Chondrocyte (in vitro differentiated cells): ENCODE data around the gene PTPN3. TPM values are rescaled to one million over a fixed set of nuclear protein-coding genes. Genes with fewer than 3 reads are reported as not detected.
"Not testable (repeated sequence)": the region's sequence is repeated elsewhere in the genome, so short reads cannot be mapped to it uniquely, and the experiment has no call there.

ENCODE experiments used
- DNase-seq: peaks from one replicate; pipeline ENCODE4 v3.0.0; 2021; ENCODE audit warnings: mixed read lengths, low spot score
- H3K27ac Mint-ChIP-seq: one replicate; pipeline ENCODE4 v1.8.0; 2021; ENCODE audit warnings: mild to moderate bottlenecking, moderate library complexity, mixed read lengths; ENCODE audit not compliant: unreplicated experiment
- H3K27me3 Mint-ChIP-seq: 2 replicates; pipeline ENCODE4 v1.8.0; 2021; ENCODE audit warnings: low read depth, mixed read lengths
- H3K36me3 Mint-ChIP-seq: 2 replicates; pipeline ENCODE4 v1.8.0; 2021; ENCODE audit warnings: low read depth, mixed read lengths
- H3K4me1 Mint-ChIP-seq: 2 replicates; pipeline ENCODE4 v1.8.0; 2021; ENCODE audit warnings: low read depth, mild to moderate bottlenecking, mixed read lengths
- H3K4me3 Mint-ChIP-seq: one replicate; pipeline ENCODE4 v1.8.0; 2021; ENCODE audit warnings: mild to moderate bottlenecking, moderate library complexity, mixed read lengths; ENCODE audit not compliant: unreplicated experiment
- H3K9me3 Mint-ChIP-seq: 2 replicates; pipeline ENCODE4 v1.8.0; 2021; ENCODE audit warnings: low read depth, mixed read lengths
- total RNA-seq: library from RNA; stranded (reverse); gene quantifications from 3 replicates; pipeline ENCODE4 v1.2.1, GENCODE V29; 2021
- TF ChIP-seq, protein P1 (sequence below): fragments of 200-600 bp; sonication (generic); IDR thresholded peaks from 2 replicates; pipeline ENCODE4 v1.5.0; 2021; ENCODE audit warnings: antibody characterized with exemption, mild to moderate bottlenecking, moderate library complexity

Gene PTPN3
- total RNA-seq, 1 donor from 2014 or later, result 7.2 TPM

- no peak overlapping the region for H3K4me3 Mint-ChIP-seq
- peak overlapping the region; percentile 74 for H3K27ac Mint-ChIP-seq
- H3K4me1 Mint-ChIP-seq, result peaks cover 20% of the 10 kb centered on the region
- TF ChIP-seq, protein P1, sequence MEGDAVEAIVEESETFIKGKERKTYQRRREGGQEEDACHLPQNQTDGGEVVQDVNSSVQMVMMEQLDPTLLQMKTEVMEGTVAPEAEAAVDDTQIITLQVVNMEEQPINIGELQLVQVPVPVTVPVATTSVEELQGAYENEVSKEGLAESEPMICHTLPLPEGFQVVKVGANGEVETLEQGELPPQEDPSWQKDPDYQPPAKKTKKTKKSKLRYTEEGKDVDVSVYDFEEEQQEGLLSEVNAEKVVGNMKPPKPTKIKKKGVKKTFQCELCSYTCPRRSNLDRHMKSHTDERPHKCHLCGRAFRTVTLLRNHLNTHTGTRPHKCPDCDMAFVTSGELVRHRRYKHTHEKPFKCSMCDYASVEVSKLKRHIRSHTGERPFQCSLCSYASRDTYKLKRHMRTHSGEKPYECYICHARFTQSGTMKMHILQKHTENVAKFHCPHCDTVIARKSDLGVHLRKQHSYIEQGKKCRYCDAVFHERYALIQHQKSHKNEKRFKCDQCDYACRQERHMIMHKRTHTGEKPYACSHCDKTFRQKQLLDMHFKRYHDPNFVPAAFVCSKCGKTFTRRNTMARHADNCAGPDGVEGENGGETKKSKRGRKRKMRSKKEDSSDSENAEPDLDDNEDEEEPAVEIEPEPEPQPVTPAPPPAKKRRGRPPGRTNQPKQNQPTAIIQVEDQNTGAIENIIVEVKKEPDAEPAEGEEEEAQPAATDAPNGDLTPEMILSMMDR, result no peak
- DNase-seq, result no peak
- peaks cover 2% of the 10 kb centered on the region for H3K27me3 Mint-ChIP-seq
- no peaks in the 10 kb centered on the region for H3K36me3 Mint-ChIP-seq
- no peaks in the 10 kb centered on the region for H3K9me3 Mint-ChIP-seq
Observed at GRCh38 chr9:109349421-109349846, 148.7 kb downstream of the PTPN3 start.

DNA sequence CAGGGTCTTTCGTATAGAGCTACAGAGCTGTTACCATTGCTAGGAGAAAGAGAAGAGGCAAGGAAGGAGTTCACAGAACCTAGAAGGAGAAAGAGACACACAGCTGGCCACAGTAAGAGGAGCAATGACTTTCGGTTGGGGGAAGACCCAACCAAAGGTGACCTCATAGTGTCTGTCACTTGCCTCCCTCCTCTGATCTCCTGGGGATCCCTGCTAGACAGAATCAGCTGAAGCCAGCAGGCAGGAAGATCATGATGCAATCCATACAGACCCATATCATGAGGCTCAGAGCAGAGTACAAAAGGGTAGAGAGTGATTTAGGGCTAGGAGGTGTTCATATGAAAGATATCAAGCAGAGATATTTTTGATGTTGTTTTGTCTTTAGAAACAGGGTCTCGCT lies 151.2 kb downstream of the PTPN3 start:
- TF ChIP-seq, protein P1, result no peak
- peaks cover 20% of the 10 kb centered on the region for H3K4me1 Mint-ChIP-seq
- H3K9me3 Mint-ChIP-seq, result no peaks in the 10 kb centered on the region
- no peak overlapping the region for H3K4me3 Mint-ChIP-seq
- no peaks in the 10 kb centered on the region for H3K27me3 Mint-ChIP-seq
- DNase-seq, result no peak
- no peaks in the 10 kb centered on the region for H3K36me3 Mint-ChIP-seq
- H3K27ac Mint-ChIP-seq, result no peak overlapping the region

DNA sequence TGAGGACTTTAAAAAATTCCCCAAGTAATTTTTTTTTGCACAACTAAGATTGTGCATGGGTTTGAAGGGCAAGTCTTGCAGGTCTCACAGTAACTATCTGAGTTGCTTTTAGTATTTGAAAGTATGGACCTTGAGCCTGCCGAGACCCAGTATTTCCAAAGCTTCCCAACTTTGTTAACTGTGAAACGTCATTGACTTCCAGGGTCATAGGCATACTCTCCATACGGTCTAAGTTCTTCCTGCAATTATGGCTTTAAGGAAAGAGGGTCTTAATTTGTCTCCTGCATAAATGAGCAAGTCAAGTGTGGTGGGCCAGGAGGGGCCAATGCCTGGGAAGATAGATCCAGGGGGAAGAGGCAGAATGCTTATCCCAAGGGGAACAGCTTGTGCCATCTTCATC lies 153.2 kb downstream of the PTPN3 start:
- TF ChIP-seq, protein P1, result no peak

GRCh38 chr9:109342878-109343277 lies 155.2 kb downstream of the PTPN3 start:
- H3K27me3 Mint-ChIP-seq, result no peaks in the 10 kb centered on the region
- DNase-seq, result no peak
- no peaks in the 10 kb centered on the region for H3K9me3 Mint-ChIP-seq
- H3K27ac Mint-ChIP-seq, result no peak overlapping the region
- no peaks in the 10 kb centered on the region for H3K36me3 Mint-ChIP-seq
- TF ChIP-seq, protein P1, result no peak
- peaks cover 10% of the 10 kb centered on the region for H3K4me1 Mint-ChIP-seq
- no peak overlapping the region for H3K4me3 Mint-ChIP-seq

More for the DNA sequence above, 153.2 kb downstream of the PTPN3 start:
- Mint-ChIP-seq H3K36me3 (no peaks in the 10 kb centered on the region), H3K27me3 (no peaks in the 10 kb centered on the region), H3K27ac (no peak overlapping the region), H3K4me1 (peaks cover 20% of the 10 kb centered on the region), H3K9me3 (no peaks in the 10 kb centered on the region), H3K4me3 (no peak overlapping the region)
- no peak for DNase-seq

- peak; percentile 32 for DNase-seq
- no peak overlapping the region for H3K27ac Mint-ChIP-seq
- TF ChIP-seq, protein P1, result no peak
- H3K36me3 Mint-ChIP-seq, result no peaks in the 10 kb centered on the region
- H3K9me3 Mint-ChIP-seq, result no peaks in the 10 kb centered on the region
- H3K4me1 Mint-ChIP-seq, result peaks cover 10% of the 10 kb centered on the region
- no peaks in the 10 kb centered on the region for H3K27me3 Mint-ChIP-seq
- no peak overlapping the region for H3K4me3 Mint-ChIP-seq
Observed at GRCh38 chr9:109341561-109341960, 156.5 kb downstream of the PTPN3 start.

- not testable (repeated sequence) for H3K9me3 Mint-ChIP-seq, H3K4me3 Mint-ChIP-seq, DNase-seq, H3K36me3 Mint-ChIP-seq, H3K27me3 Mint-ChIP-seq, H3K27ac Mint-ChIP-seq, H3K4me1 Mint-ChIP-seq
Observed at GRCh38 chr9:109340979-109341378, 157.1 kb downstream of the PTPN3 start.
